ENCODE results near the gene GNL1. TPM values are rescaled to one million over a fixed set of nuclear protein-coding genes. Genes with fewer than 3 reads are reported as not detected.

Gene GNL1
- polyA plus RNA-seq, 2 donors: 27.9 to 29.0 TPM

- H3K27me3 ChIP-seq (ENCODE audit: control insufficient read depth in 1 of 2, insufficient read depth in 2 of 2, low read length in 2 of 2): no peaks in the 10 kb centered on the region
- no peak overlapping the region for H3K4me3 ChIP-seq (ENCODE audit: low read depth in 1 of 2, low read length in 2 of 2)
- H3K9me3 ChIP-seq (ENCODE audit: control insufficient read depth in 2 of 2, insufficient read depth in 1 of 2, low read depth in 1 of 2, low read length in 1 of 2): no peaks in the 10 kb centered on the region
- H3K27ac ChIP-seq (ENCODE audit: low read depth in 2 of 2, low read length in 1 of 2): peak overlapping the region in 1 of 2 donors; percentile 33
- peaks cover 10 to 18% of the 10 kb centered on the region in 2 donors for H3K4me1 ChIP-seq (ENCODE audit: control insufficient read depth in 2 of 2, insufficient read depth in 2 of 2, low read length in 1 of 2)
- WGBS, 2 donors: 75 to 80% methylated on average over 8 of the region's 8 CpGs
- H3K36me3 ChIP-seq (ENCODE audit: control insufficient read depth in 2 of 2, insufficient read depth in 2 of 2, low read length in 1 of 2): peaks cover 9 to 31% of the 10 kb centered on the region in 2 donors
These were observed 61.9 kb downstream of the GNL1 start for GRCh38 chr6:30494291-30494861.

- Histone ChIP-seq H3K9me3 (ENCODE audit: control insufficient read depth in 2 of 2, insufficient read depth in 1 of 2, low read depth in 1 of 2, low read length in 1 of 2) (no peaks in the 10 kb centered on the region), H3K4me1 (ENCODE audit: control insufficient read depth in 2 of 2, insufficient read depth in 2 of 2, low read length in 1 of 2) (peaks cover 10 to 18% of the 10 kb centered on the region in 2 donors), H3K27me3 (ENCODE audit: control insufficient read depth in 1 of 2, insufficient read depth in 2 of 2, low read length in 2 of 2) (no peaks in the 10 kb centered on the region), H3K36me3 (ENCODE audit: control insufficient read depth in 2 of 2, insufficient read depth in 2 of 2, low read length in 1 of 2) (peaks cover 9 to 31% of the 10 kb centered on the region in 2 donors), H3K27ac (ENCODE audit: low read depth in 2 of 2, low read length in 1 of 2) (no peak overlapping the region), H3K4me3 (ENCODE audit: low read depth in 1 of 2, low read length in 2 of 2) (no peak overlapping the region)
- 73 to 74% methylated on average over 8 of the region's 8 CpGs for WGBS, 2 donors
These were observed 62.5 kb downstream of the GNL1 start for GRCh38 chr6:30493643-30494250.

GRCh38 chr6:30491991-30492952 is 64.0 kb downstream of the GNL1 start:
- 76 to 81% methylated on average over 16 of the region's 16 CpGs for WGBS, 2 donors
- H3K27ac ChIP-seq (ENCODE audit: low read depth in 2 of 2, low read length in 1 of 2): peak overlapping the region in 1 of 2 donors; percentile 17
- H3K27me3 ChIP-seq (ENCODE audit: control insufficient read depth in 1 of 2, insufficient read depth in 2 of 2, low read length in 2 of 2): no peaks in the 10 kb centered on the region
- peaks cover 10 to 18% of the 10 kb centered on the region in 2 donors for H3K4me1 ChIP-seq (ENCODE audit: control insufficient read depth in 2 of 2, insufficient read depth in 2 of 2, low read length in 1 of 2)
- H3K36me3 ChIP-seq (ENCODE audit: control insufficient read depth in 2 of 2, insufficient read depth in 2 of 2, low read length in 1 of 2): peaks cover 9 to 31% of the 10 kb centered on the region in 2 donors
- peak overlapping the region in 1 of 2 donors; percentile 0 for H3K4me3 ChIP-seq (ENCODE audit: low read depth in 1 of 2, low read length in 2 of 2)
- no peaks in the 10 kb centered on the region for H3K9me3 ChIP-seq (ENCODE audit: control insufficient read depth in 2 of 2, insufficient read depth in 1 of 2, low read depth in 1 of 2, low read length in 1 of 2)

Other genes starting within 250 kb of the GNL1 start
- gene TRIM39, start 229.6 kb downstream of the GNL1 start, polyA plus RNA-seq: 10 to 100 TPM; 11.9 to 12.1 TPM
- 100 to 1,000 TPM; 123 to 172 TPM for gene RPP21, start 211.3 kb downstream of the GNL1 start, polyA plus RNA-seq
- gene HLA-E, start 67.0 kb downstream of the GNL1 start, polyA plus RNA-seq: 100 to 1,000 TPM; 162 to 196 TPM
- gene PRR3, start 806 bp upstream of the GNL1 start, polyA plus RNA-seq: 1 to 10 TPM; 3.7 to 4.8 TPM
- 10 to 100 TPM; 17.7 to 23.8 TPM for gene ABCF1, start 15.0 kb upstream of the GNL1 start, polyA plus RNA-seq
- 10 to 100 TPM; 13.5 to 23.5 TPM for gene PPP1R10, start 60.8 kb upstream of the GNL1 start, polyA plus RNA-seq
- 10 to 100 TPM; 20.1 to 50.7 TPM for gene MRPS18B, start 61.4 kb upstream of the GNL1 start, polyA plus RNA-seq
- gene ATAT1, start 70.4 kb upstream of the GNL1 start, polyA plus RNA-seq: 1 to 10 TPM; 5.0 to 6.8 TPM
- 10 to 100 TPM; 15.3 to 24.3 TPM for gene C6orf136, start 90.6 kb upstream of the GNL1 start, polyA plus RNA-seq
- 10 to 100 TPM; 19.8 to 27.5 TPM for gene DHX16, start 116.5 kb upstream of the GNL1 start, polyA plus RNA-seq
- gene PPP1R18, start 130.2 kb upstream of the GNL1 start, polyA plus RNA-seq: 10 to 100 TPM; 22.1 to 22.4 TPM
- 10 to 100 TPM; 14.2 to 15.4 TPM for gene NRM, start 134.5 kb upstream of the GNL1 start, polyA plus RNA-seq
- gene MDC1, start 160.8 kb upstream of the GNL1 start, polyA plus RNA-seq: 1 to 10 TPM; 5.9 to 8.1 TPM
- gene TUBB, start 163.9 kb upstream of the GNL1 start, polyA plus RNA-seq: 100 to 1,000 TPM; 142 to 313 TPM
- 10 to 100 TPM; 80.9 to 87.0 TPM for gene FLOT1, start 186.2 kb upstream of the GNL1 start, polyA plus RNA-seq
- 100 to 1,000 TPM; 178 to 187 TPM for gene IER3, start 188.1 kb upstream of the GNL1 start, polyA plus RNA-seq

Data from esophagus (tissue), 2 donors.